Activated CD4-positive, alpha-beta T cell treated with anti-CD3 and anti-CD28 coated beads for 24 hours (primary cell): ENCODE results near the gene MYBPHL.

Experiments used
- DNase-seq, 2 donors: peaks; one replicate each; pipeline ENCODE4 v3.0.0-alpha.2; 2020; ENCODE audit warnings: low read depth in 2 of 2

MYBPHL gene

DNA sequence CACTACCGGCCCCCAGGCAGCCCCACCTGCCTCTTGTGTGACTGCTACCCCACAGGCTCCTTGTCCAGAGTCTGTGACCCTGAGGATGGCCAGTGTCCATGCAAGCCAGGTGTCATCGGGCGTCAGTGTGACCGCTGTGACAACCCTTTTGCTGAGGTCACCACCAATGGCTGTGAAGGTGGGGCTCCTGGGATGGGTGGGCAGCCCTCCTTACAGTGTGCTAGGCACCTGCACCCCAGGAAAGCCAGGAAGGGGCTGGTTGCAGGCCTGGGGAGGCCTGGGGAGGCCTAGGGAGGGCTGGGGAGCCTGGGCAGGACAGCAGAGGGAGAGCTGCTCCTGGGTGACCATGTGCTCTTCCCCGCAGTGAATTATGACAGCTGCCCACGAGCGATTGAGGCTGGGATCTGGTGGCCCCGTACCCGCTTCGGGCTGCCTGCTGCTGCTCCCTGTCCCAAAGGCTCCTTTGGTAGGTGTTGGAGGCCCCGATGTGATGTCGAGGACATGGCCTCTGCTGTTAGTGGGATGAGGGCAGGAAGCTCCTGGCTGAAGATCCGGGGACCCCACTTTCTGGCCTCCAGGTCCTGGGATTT, 41.0 kb downstream of the MYBPHL start:
- no peak for DNase-seq

- DNase-seq, result no peak
Measured at GRCh38 chr1:109265016-109265415, 41.8 kb downstream of the MYBPHL start.

DNA sequence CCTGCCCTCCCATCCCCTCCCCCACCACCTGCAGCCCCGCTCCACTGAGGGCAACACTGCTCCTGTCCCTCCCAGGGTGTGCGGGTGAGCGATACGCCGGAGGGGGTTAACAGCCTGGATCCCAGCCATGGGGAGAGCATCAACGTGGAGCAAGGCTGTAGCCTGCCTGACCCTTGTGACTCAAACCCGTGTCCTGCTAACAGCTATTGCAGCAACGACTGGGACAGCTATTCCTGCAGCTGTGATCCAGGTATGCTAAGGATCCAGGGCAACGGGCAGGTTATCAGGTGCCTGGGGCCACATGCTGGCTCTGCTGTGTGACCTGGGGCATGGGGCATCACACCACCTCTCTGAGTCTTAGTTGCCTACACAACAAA, 42.4 kb downstream of the MYBPHL start:
- DNase-seq, result no peak

DNA sequence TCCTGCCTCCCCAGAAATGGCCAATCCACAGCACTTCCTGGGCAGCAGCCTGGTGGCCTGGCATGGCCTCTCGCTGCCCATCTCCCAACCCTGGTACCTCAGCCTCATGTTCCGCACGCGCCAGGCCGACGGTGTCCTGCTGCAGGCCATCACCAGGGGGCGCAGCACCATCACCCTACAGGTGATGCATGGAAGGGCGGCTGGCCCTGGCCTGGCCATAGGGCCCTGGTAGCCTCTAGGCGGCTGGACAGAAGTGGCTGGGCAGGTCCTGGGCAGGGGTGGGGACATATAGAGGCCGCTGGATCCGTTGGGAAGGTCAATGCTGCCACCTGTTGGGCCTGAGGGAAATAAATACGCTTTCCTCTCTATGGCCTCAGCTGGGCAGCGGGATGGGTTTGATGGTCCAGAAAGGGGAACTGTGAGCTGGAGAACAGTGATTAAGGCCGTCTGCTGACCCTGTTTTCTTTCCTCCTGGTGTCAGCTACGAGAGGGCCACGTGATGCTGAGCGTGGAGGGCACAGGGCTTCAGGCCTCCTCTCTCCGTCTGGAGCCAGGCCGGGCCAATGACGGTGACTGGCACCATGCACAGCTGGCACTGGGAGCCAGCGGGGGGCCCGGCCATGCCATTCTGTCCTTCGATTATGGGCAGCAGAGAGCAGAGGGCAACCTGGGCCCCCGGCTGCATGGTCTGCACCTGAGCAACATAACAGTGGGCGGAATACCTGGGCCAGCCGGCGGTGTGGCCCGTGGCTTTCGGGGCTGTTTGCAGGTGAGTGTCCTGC, 43.0 kb downstream of the MYBPHL start:
- peak; percentile 73 to 85 for DNase-seq

GRCh38 chr1:109263234-109263596, 43.6 kb downstream of the MYBPHL start:
- no peak for DNase-seq

DNA sequence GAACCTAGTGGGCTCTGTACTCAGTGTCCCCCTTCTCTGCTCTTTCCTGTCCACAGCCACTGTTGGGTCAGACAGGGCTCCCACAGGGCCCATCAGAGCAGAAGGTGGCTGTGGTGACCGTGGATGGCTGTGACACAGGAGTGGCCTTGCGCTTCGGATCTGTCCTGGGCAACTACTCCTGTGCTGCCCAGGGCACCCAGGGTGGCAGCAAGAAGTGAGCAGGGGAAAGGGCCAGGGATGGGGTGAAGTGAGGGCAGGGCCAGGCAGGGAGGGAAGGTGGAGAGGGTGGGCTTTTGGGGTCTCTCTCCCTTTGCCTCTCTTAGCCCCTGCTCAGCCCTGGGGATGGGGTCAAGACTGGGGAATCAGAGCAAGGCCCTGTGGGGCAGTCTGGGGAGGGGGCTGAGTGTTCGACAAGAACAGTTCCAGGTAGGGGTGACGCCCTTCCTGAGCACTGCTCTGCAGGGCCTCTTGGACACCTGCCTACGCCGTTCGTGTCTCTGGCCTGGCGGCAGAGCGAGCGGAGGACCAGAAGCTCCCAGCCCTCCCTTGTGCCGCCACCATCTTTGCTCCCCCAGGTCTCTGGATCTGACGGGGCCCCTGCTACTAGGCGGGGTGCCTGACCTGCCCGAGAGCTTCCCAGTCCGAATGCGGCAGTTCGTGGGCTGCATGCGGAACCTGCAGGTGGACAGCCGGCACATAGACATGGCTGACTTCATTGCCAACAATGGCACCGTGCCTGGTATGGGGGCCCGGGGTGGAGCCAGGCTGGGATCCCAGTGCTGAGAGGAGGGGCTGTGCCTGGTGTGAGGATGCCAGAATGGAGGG, 44.4 kb downstream of the MYBPHL start:
- no peak for DNase-seq

DNA sequence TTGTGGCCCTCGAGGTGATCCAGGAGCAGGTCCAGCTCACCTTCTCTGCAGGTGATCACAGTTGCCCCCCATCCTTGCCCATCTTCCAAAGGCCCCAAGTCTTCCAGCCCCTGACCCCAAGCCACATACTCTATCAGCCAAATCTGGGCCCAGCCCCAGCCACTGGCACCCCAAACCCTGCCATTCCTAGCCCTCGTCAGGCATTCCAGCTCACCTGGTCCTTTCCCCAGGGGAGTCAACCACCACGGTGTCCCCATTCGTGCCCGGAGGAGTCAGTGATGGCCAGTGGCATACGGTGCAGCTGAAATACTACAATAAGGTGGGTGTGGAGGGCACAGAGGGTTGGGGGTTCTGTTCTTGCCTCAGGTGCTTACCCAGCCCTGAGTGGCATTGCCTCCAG, 45.2 kb downstream of the MYBPHL start:
- no peak for DNase-seq

- DNase-seq, result no peak
Measured at GRCh38 chr1:109261006-109261405, 45.8 kb downstream of the MYBPHL start.

DNA sequence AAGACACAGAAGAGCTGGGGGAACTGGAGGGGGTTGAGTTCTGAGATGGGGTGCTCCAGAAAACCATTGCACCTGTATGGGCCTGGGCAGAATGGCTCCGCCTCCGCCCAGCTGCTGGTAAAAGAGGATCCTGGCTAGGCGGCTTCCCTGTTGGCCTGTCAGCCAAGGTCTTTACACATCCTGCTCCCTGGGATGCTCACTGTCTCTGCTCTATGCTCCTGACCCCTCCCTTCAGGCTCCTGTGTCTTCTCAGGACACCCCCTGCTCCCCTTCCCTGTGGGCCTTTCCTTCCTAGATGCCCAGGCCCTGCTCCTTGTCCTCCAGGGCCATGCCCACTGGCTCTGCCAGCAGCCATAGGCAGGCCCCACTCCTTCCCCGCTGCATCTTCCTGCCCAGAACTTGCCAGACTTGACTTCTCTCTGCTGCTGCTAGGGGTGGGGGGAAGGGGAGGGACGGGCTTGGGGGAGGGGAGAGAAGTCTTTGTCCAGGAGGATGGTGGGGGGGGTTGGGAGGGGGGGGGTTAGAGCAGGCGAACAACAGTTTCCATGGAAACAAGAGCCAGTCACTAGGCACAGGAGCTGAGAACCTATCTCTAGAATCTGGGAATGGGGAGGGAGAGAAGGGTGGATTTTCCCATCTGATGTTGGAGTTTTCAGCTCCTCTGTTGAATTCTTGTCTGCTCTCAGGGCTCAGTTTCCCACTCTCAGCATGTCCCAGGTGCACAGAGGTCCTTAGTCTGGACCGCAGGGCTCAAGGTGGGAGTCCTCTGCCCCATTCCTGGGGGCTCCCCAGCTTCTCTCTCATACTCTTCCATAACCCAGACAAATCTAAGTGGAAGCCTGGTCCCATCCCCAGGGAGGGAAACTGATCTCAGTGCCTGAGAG, 46.9 kb downstream of the MYBPHL start:
- no peak for DNase-seq

GRCh38 chr1:109258481-109259466, 48.0 kb downstream of the MYBPHL start:
- no peak for DNase-seq

DNA sequence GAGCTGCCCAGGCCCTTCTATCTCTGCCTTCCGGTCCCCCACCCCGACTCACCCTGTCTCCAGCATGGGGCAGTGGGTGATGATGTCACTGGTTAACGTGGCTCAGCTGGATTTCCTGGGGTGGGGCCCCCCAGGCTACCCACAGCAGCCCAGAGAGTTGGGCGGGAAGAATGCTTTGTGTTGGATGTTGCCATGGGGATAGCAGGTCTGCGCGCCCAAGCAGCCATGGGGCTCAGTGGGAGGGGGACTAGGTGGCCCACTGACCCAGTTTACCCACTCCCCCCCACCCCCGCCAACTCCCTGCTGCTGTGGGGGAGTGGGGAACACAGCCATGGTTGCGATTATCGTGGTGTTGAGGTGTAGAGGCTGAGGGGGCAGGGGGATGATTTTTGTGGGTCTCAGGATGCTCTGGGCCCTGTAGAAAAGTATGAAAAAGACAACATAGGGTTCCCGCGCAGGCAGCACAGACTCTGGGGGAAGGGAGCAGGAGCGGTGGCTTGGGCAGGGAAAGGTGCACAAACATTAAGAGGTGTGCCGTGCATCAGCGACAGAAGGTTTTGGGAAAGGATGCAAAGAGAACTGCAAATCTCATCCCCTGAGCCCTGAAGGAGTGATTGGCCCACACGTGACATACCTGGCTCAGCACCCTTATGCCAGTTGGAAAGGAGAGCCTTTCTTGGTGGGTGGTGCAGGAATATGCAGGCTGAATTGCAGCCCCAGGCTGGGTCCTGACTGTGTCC, 49.0 kb downstream of the MYBPHL start:
- DNase-seq, result no peak

DNA sequence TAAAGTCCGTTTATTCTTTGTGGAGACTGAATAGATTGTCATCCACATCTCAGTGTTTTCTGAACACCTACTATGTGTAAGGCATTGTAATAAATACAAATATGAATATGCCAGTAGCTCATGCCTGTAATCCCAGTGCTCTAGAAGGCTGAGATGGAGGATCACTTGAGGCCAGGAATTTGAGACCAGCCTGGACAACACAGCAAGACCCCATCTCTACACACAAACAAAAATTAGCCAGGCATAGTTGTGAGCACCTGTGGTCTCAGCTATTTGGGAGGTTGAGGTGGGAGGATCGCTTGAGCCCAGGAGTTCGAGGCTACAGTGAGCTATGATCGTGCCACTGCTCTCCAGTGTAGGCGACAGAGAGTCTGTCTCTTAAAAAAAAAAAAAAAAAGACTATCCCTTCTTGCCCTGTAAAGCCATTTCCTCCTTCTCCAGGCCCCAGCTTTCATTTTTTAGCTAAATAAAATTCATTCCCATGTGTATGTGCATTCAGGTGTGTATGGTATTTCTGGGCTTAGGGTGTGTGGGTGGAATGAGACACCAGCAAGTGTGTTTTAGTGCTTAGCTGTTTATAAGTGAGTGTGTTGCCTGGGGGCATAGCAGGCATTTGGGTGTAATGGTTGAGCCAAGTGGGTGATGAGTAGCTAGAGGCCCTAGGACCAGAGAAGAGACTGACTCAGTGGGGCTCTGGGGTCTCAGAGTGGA, 49.7 kb downstream of the MYBPHL start:
- no peak for DNase-seq

- no peak for DNase-seq
Measured at GRCh38 chr1:109256085-109256484, 50.7 kb downstream of the MYBPHL start.

DNA sequence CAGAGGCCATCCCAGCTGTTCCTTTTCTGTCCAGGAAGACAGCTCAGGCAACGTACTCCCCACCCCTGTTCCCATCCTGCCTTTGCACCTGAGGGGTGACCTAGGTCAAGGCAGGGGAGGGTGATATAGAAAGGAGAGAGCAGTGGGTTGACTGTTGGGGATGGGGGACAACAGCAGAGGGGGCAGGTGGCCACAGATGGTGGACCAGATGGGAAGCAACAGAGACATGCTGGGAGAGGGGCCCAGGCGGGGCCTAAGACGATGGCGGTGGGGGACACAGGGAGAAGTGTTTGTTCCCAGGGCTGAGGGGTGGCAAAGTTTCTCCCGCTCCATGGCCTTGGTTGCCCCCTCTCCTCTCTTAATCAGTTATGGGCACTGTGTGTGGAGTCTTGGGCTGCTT, 51.1 kb downstream of the MYBPHL start:
- DNase-seq, result no peak

- no peak for DNase-seq
Measured at GRCh38 chr1:109255097-109255651, 51.6 kb downstream of the MYBPHL start.

GRCh38 chr1:109254621-109255096, 52.2 kb downstream of the MYBPHL start:
- no peak for DNase-seq

DNA sequence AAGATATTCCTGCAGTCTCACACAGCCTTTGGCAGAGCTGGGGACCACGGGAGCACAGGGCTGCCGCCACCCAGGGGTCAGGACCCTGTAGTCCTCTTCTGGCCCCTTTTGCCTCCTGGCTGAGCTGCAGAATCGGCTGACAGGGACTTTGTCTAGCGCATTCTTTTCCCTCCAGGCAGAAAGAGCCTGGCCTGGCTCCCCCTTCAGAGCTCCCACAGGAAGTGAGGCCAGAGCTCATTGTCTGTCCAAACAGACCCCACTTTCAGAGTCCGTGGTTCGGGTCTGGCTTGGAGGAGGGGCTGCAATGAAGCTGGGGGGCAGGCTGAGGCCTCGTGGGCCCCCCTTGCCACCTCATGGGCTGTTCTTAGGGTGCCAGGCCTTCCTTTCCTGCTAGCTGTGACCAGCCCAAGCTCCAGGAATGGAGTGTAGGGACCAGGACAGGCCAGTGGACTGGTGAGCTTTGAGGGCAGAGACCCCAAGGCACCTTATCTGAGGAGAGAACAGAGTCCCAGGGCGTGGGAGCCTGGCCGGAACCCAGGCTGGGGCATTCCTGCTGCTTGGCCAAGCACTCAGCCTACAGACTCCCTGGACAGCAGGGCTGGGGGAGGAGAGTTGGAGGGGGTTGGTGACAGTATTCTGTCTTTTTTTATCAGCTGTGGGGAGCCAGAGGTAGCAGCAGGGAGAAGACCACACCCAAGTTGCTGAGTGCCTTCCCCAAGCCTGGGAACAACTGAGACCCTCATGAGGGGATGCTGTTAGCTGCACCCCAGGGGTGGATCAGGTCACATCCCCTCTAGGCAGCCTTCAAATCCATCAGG, 52.8 kb downstream of the MYBPHL start:
- no peak for DNase-seq
